ENCODE measurements around the gene SGMS1.

The SGMS1 gene

GRCh38 chr10:50523357-50523756 is 100.4 kb downstream of the SGMS1 start:
- Histone ChIP-seq H3K27me3 (ENCODE audit: low read length) (no peaks in the 10 kb centered on the region), H4K20me1 (ENCODE audit: low read depth, low read length) (no peaks in the 10 kb centered on the region), H3K79me2 (ENCODE audit: insufficient read depth, low read length) (no peaks in the 10 kb centered on the region), H3K27ac (ENCODE audit: low read depth, low read length) (no peak overlapping the region), H3F3A (ENCODE audit: insufficient read depth) (no peaks in the 10 kb centered on the region), H3K9me3 (ENCODE audit: insufficient read depth, low read length) (no peaks in the 10 kb centered on the region), H3K9me2 (replicated peaks; ENCODE audit: insufficient read depth, low read length) (no peaks in the 10 kb centered on the region), H2AFZ (ENCODE audit: low read depth, low read length, severe bottlenecking) (no peak overlapping the region), H3K36me3 (ENCODE audit: low read length) (no peaks in the 10 kb centered on the region), H3K4me2 (ENCODE audit: low read depth, low read length, poor library complexity, severe bottlenecking) (no peak overlapping the region), H3K4me3 (ENCODE audit: insufficient read depth, low read length, poor library complexity, severe bottlenecking) (no peak overlapping the region), H3K9ac (ENCODE audit: low read length) (no peak overlapping the region)
- TF ChIP-seq EZH2phosphoT487 (conservative IDR thresholded peaks at IDR 0.05; ENCODE audit: low read length) (no peak), CTCF (IDR thresholded peaks at IDR 0.05; ENCODE audit: insufficient read depth, low read length, poor library complexity, severe bottlenecking) (no peak)

- H3K27me3 ChIP-seq (ENCODE audit: low read length): no peaks in the 10 kb centered on the region
- no peak overlapping the region for H2AFZ ChIP-seq (ENCODE audit: low read depth, low read length, severe bottlenecking)
- no peak overlapping the region for H3K9ac ChIP-seq (ENCODE audit: low read length)
- no peak overlapping the region for H3K27ac ChIP-seq (ENCODE audit: low read depth, low read length)
- H3K4me3 ChIP-seq (ENCODE audit: insufficient read depth, low read length, poor library complexity, severe bottlenecking): no peak overlapping the region
- H3K9me2 ChIP-seq (replicated peaks; ENCODE audit: insufficient read depth, low read length): no peaks in the 10 kb centered on the region
- H3F3A ChIP-seq (ENCODE audit: insufficient read depth): no peaks in the 10 kb centered on the region
- no peak for TF ChIP-seq CTCF (IDR thresholded peaks at IDR 0.05; ENCODE audit: insufficient read depth, low read length, poor library complexity, severe bottlenecking)
- no peak for TF ChIP-seq EZH2phosphoT487 (conservative IDR thresholded peaks at IDR 0.05; ENCODE audit: low read length)
- H3K4me2 ChIP-seq (ENCODE audit: low read depth, low read length, poor library complexity, severe bottlenecking): no peak overlapping the region
- no peaks in the 10 kb centered on the region for H3K9me3 ChIP-seq (ENCODE audit: insufficient read depth, low read length)
- no peaks in the 10 kb centered on the region for H3K36me3 ChIP-seq (ENCODE audit: low read length)
- H4K20me1 ChIP-seq (ENCODE audit: low read depth, low read length): no peaks in the 10 kb centered on the region
- H3K79me2 ChIP-seq (ENCODE audit: insufficient read depth, low read length): no peaks in the 10 kb centered on the region
These were observed 100.8 kb downstream of the SGMS1 start for GRCh38 chr10:50522908-50523307.

DNA sequence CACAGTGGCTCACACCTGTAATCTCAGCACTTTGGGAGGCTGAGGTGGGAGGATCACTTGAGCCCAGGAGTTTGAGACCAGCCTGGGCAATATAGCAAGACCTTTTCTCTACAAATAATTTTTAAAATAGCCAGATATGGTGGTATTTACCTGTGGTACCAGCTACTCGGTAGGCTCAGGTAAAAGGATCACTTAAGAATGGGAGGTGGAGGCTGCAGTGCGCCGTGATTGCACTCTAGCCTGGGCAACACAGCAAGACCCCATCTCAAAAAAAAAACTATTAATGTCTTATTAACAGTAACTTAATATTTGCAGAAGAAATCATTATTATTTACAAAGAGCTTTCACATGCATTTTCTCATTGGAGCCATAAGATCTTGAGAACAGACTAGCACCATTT is 103.6 kb downstream of the SGMS1 start:
- TF ChIP-seq CTCF (IDR thresholded peaks at IDR 0.05; ENCODE audit: insufficient read depth, low read length, poor library complexity, severe bottlenecking) (no peak), EZH2phosphoT487 (conservative IDR thresholded peaks at IDR 0.05; ENCODE audit: low read length) (no peak)
- no peak overlapping the region for H2AFZ ChIP-seq (ENCODE audit: low read depth, low read length, severe bottlenecking)
- no peaks in the 10 kb centered on the region for H3F3A ChIP-seq (ENCODE audit: insufficient read depth)
- no peak overlapping the region for H3K4me3 ChIP-seq (ENCODE audit: insufficient read depth, low read length, poor library complexity, severe bottlenecking)
- no peaks in the 10 kb centered on the region for H3K79me2 ChIP-seq (ENCODE audit: insufficient read depth, low read length)
- H3K9me3 ChIP-seq (ENCODE audit: insufficient read depth, low read length): no peaks in the 10 kb centered on the region
- no peaks in the 10 kb centered on the region for H4K20me1 ChIP-seq (ENCODE audit: low read depth, low read length)
- H3K9me2 ChIP-seq (replicated peaks; ENCODE audit: insufficient read depth, low read length): no peaks in the 10 kb centered on the region
- H3K4me2 ChIP-seq (ENCODE audit: low read depth, low read length, poor library complexity, severe bottlenecking): no peak overlapping the region
- H3K36me3 ChIP-seq (ENCODE audit: low read length): 0 out of 2 replicates have a peak, but pooled peaks cover 2% of the 10 kb centered on the region
- no peak overlapping the region for H3K27ac ChIP-seq (ENCODE audit: low read depth, low read length)
- no peak overlapping the region for H3K9ac ChIP-seq (ENCODE audit: low read length)
- H3K27me3 ChIP-seq (ENCODE audit: low read length): no peaks in the 10 kb centered on the region
